Measurements from ENCODE around the gene AFP.

GRCh38 chr4:73499996-73500765, 64.2 kb downstream of the AFP start:
- TF ChIP-seq CTCF (conservative IDR thresholded peaks at IDR 0.05; ENCODE audit: low read depth, low read length): no peak
- no peak for TF ChIP-seq EZH2 (IDR thresholded peaks at IDR 0.05; ENCODE audit: borderline replicate concordance, low read depth, low read length, poor library complexity, severe bottlenecking)

Data from A673 (cell line).